ENCODE data around the gene NOS2. TPM values are rescaled to one million over a fixed set of nuclear protein-coding genes. Genes with fewer than 3 reads are reported as not detected.
A peak's percentile ranks its signal among the peaks of the same experiment; 100 is the strongest.

The NOS2 gene
- total RNA-seq, 1 experiment from 2014 or later: 19.0 TPM

DNA sequence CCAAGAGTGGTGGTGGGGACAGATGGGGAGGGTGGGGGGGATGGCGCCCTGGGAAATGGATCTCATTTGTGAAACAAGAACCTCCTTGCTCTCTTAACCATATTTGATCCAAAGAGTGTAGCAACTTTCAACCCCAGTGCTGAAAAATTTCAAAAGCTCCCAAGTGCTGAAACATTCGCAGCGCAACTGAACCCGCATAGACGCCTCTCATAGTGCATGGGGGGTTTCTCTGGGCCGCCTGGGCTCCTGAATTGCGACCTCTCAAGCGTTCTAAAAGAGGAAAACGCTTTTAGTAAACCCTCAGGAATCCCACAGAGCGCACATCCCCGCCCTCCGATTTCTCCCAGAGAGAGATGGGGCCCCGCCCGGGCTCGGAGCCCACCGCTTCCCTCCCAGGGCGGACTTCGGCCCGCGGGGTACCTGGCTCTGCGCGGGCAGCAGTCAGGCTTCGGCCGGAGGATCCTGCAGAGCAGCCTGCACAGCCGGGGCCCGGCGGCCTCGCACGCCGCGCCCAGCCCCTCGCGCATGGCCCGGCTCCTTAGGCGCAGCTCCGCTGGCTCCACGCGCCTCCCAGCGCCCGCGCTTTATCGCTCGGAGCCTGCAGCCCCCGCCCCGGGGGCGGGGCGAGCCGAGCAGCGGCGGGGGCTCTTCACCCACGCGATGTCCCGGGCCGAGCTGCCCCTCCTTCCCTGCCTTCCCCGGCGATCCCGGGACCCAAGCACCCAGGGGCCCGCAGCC is 7.0 kb downstream of the NOS2 start:
- CTCF ChIA-PET: interaction anchor here (0.6 to 4.8 kb wide), 12 partner anchors 10 to 328 kb away, joined by 3 to 67 read pairs (median 7); partner anchors contain the start of gene LYRM9
- Mint-ChIP-seq H3K4me1 (ENCODE audit: low read depth, unreplicated experiment) (peaks cover 44% of the 10 kb centered on the region), H3K27me3 (ENCODE audit: insufficient read depth, unreplicated experiment) (no peaks in the 10 kb centered on the region), H3K9me3 (ENCODE audit: unreplicated experiment) (no peaks in the 10 kb centered on the region), H3K36me3 (ENCODE audit: insufficient read depth, unreplicated experiment) (peaks cover 7% of the 10 kb centered on the region), H3K4me3 (ENCODE audit: unreplicated experiment) (peak overlapping the region; percentile 80), H3K27ac (ENCODE audit: unreplicated experiment) (peak overlapping the region; percentile 53)
- TF ChIP-seq, protein P1, sequence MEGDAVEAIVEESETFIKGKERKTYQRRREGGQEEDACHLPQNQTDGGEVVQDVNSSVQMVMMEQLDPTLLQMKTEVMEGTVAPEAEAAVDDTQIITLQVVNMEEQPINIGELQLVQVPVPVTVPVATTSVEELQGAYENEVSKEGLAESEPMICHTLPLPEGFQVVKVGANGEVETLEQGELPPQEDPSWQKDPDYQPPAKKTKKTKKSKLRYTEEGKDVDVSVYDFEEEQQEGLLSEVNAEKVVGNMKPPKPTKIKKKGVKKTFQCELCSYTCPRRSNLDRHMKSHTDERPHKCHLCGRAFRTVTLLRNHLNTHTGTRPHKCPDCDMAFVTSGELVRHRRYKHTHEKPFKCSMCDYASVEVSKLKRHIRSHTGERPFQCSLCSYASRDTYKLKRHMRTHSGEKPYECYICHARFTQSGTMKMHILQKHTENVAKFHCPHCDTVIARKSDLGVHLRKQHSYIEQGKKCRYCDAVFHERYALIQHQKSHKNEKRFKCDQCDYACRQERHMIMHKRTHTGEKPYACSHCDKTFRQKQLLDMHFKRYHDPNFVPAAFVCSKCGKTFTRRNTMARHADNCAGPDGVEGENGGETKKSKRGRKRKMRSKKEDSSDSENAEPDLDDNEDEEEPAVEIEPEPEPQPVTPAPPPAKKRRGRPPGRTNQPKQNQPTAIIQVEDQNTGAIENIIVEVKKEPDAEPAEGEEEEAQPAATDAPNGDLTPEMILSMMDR (IDR thresholded peaks at IDR 0.05; ENCODE audit: insufficient read depth in 1 of 2, low read depth in 1 of 2, low read length in 1 of 2, severe bottlenecking in 1 of 2, unreplicated experiment in 1 of 2): no peak
- BruUV-seq (replicated peaks): no TSS peak
- H3K9me3 ChIP-seq: no peaks in the 10 kb centered on the region
- intact Hi-C loops (cut with micrococcal nuclease; ENCODE audit: unreplicated experiment): loop anchor here (1.0 kb wide), 1 partner anchor 33 kb away; no protein-coding TSS in a partner anchor
- H3K4me3 ChIP-seq (ENCODE audit: low read depth, low read length): peak overlapping the region; percentile 56
- peak; percentile 83 to 90 for DNase-seq
- H3K27me3 ChIP-seq (replicated peaks; ENCODE audit: control insufficient read depth, insufficient read depth, low read length): no peaks in the 10 kb centered on the region
- POLR2A ChIA-PET: interaction anchor here (0.6 to 0.9 kb wide), 3 partner anchors 12 to 229 kb away, joined by 3 to 7 read pairs (median 3); no protein-coding TSS in a partner anchor
- H3K36me3 ChIP-seq (ENCODE audit: control insufficient read depth, insufficient read depth, low read length): no peaks in the 10 kb centered on the region
- peaks cover 42% of the 10 kb centered on the region for H3K4me1 ChIP-seq

DNA sequence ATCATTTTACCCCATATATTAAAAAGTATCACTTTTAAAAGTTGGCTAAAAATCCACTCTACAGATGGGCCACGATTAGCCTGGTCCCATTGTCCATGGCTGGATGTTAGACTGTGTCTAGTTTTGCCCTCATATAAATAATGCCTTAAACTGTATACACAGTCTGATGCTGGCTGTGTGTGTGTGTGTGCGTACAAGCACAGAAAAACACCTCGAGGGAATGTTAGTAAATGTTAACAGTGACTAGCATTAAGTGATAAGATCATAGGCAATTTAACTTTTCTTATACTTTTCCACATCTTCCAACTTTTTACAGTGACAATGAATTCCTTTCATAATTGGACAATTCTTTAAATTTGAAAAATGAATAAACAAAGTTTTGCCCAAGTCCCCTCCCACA is 8.2 kb downstream of the NOS2 start:
- no peak for DNase-seq
- Histone ChIP-seq H3K4me1 (peaks cover 29% of the 10 kb centered on the region), H3K36me3 (ENCODE audit: control insufficient read depth, insufficient read depth, low read length) (no peaks in the 10 kb centered on the region), H3K4me3 (ENCODE audit: low read depth, low read length) (no peak overlapping the region), H3K9me3 (no peaks in the 10 kb centered on the region), H3K27me3 (replicated peaks; ENCODE audit: control insufficient read depth, insufficient read depth, low read length) (no peaks in the 10 kb centered on the region)
- ChIA-PET POLR2A (interaction anchor here (0.7 kb wide), 2 partner anchors 259 to 286 kb away, joined by 11 to 15 read pairs; no protein-coding TSS in a partner anchor), CTCF (interaction anchor here (0.7 to 4.8 kb wide), 2 partner anchors 14 to 151 kb away, joined by 3 to 67 read pairs; no protein-coding TSS in a partner anchor)
- TSS peak; percentile 69 for BruUV-seq (replicated peaks)
- Mint-ChIP-seq H3K36me3 (ENCODE audit: insufficient read depth, unreplicated experiment) (peaks cover 12% of the 10 kb centered on the region), H3K4me3 (ENCODE audit: unreplicated experiment) (peak overlapping the region; percentile 80), H3K4me1 (ENCODE audit: low read depth, unreplicated experiment) (peaks cover 31% of the 10 kb centered on the region), H3K9me3 (ENCODE audit: unreplicated experiment) (no peaks in the 10 kb centered on the region), H3K27me3 (ENCODE audit: insufficient read depth, unreplicated experiment) (no peaks in the 10 kb centered on the region), H3K27ac (ENCODE audit: unreplicated experiment) (no peak overlapping the region)
- TF ChIP-seq, protein P1 (IDR thresholded peaks at IDR 0.05; ENCODE audit: insufficient read depth in 1 of 2, low read depth in 1 of 2, low read length in 1 of 2, severe bottlenecking in 1 of 2, unreplicated experiment in 1 of 2): no peak
- intact Hi-C loops (cut with micrococcal nuclease; ENCODE audit: unreplicated experiment): no loop called here

DNA sequence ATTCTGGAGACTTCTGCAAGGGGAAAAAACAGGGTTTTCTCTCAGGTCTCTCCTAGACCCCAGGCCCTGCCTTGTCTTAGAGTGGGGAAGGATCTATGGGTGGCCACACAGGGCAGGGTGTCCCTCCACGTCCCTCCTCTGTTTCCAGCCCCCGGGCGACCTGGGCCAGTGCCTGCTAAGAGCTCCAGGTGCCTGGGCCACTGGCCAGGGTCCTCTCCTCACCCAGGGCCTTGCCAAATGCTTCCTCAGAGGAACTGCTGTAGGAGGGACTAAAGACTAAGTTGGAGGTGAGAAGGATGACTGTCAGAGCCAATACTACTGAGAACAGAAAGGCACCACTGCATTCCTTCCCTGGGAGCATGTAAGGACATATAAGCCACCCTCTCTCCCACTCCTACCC is 11.4 kb downstream of the NOS2 start:
- Histone ChIP-seq H3K4me3 (ENCODE audit: low read depth, low read length) (no peak overlapping the region), H3K27me3 (replicated peaks; ENCODE audit: control insufficient read depth, insufficient read depth, low read length) (no peaks in the 10 kb centered on the region), H3K4me1 (peaks cover 1% of the 10 kb centered on the region), H3K36me3 (ENCODE audit: control insufficient read depth, insufficient read depth, low read length) (no peaks in the 10 kb centered on the region), H3K9me3 (no peaks in the 10 kb centered on the region)
- H3K27ac Mint-ChIP-seq (ENCODE audit: unreplicated experiment): no peak overlapping the region
- POLR2A ChIA-PET: no interaction called here
- H3K27me3 Mint-ChIP-seq (ENCODE audit: insufficient read depth, unreplicated experiment): no peaks in the 10 kb centered on the region
- H3K4me3 Mint-ChIP-seq (ENCODE audit: unreplicated experiment): no peak overlapping the region
- TF ChIP-seq, protein P1 (IDR thresholded peaks at IDR 0.05; ENCODE audit: insufficient read depth in 1 of 2, low read depth in 1 of 2, low read length in 1 of 2, severe bottlenecking in 1 of 2, unreplicated experiment in 1 of 2): no peak
- H3K36me3 Mint-ChIP-seq (ENCODE audit: insufficient read depth, unreplicated experiment): peaks cover 12% of the 10 kb centered on the region
- CTCF ChIA-PET: interaction anchor here (1.5 kb wide), 1 partner anchor 17 kb away, joined by 5 read pairs; no protein-coding TSS in a partner anchor
- no peaks in the 10 kb centered on the region for H3K9me3 Mint-ChIP-seq (ENCODE audit: unreplicated experiment)
- BruUV-seq (replicated peaks): no TSS peak
- intact Hi-C loops (cut with micrococcal nuclease; ENCODE audit: unreplicated experiment): no loop called here
- H3K4me1 Mint-ChIP-seq (ENCODE audit: low read depth, unreplicated experiment): peaks cover 2% of the 10 kb centered on the region
- no peak for DNase-seq

Measured in Caco-2 (cell line).